ENCODE measurements around the gene MRGPRG. TPM values are rescaled to one million over a fixed set of nuclear protein-coding genes. Genes with fewer than 3 reads are reported as not detected.

The MRGPRG gene
- total and polyA plus RNA-seq, 2 of the 8 experiments (the other 6 are each of a cell fraction or from before 2014, with no cell fraction given): not detected

GRCh38 chr11:3204141-3205015 is 14.2 kb downstream of the MRGPRG start:
- H4K5ac ChIP-seq (ENCODE audit: insufficient read length, low read depth, low read length): no peak overlapping the region
- TF ChIP-seq ATF2 (IDR thresholded peaks at IDR 0.05; ENCODE audit: low read length) (no peak), SUZ12 (IDR thresholded peaks at IDR 0.05; ENCODE audit: low read length) (0 out of 2 replicates have a peak, but pooled peaks have one; percentile 1)
- POLR2A ChIA-PET (ENCODE audit: partially characterized antibody): interaction anchor here (0.6 to 1.1 kb wide), 5 partner anchors 9 to 211 kb away, joined by 3 to 4 read pairs (median 3); no protein-coding TSS in a partner anchor

More at GRCh38 chr11:3204141-3205015, 14.2 kb downstream of the MRGPRG start:
- H3K9me3 ChIP-seq (ENCODE audit: insufficient read depth in 2 of 2, low read depth in 1 of 2, low read length in 1 of 2): no peaks in the 10 kb centered on the region
- no peak overlapping the region for H2BK120ac ChIP-seq (replicated peaks; ENCODE audit: low read depth, low read length)
- CTCF ChIA-PET (ENCODE audit: partially characterized antibody): interaction anchor here (0.9 to 12.0 kb wide), 17 partner anchors 7 to 274 kb away, joined by 3 to 99 read pairs (median 5); no protein-coding TSS in a partner anchor
- H3K4me2 ChIP-seq (ENCODE audit: insufficient read depth in 1 of 2, low read depth in 2 of 2, low read length in 2 of 2): peak overlapping the region in 1 of 2 experiments; percentile 67; a peak in 1 of 4 replicates
- no peaks in the 10 kb centered on the region for H3K79me2 ChIP-seq (ENCODE audit: control insufficient read depth in 1 of 2, insufficient read depth in 2 of 2, low read length in 2 of 2)
- no peak overlapping the region for H3K27ac ChIP-seq (ENCODE audit: low read depth, low read length)
- H3K36me3 ChIP-seq (ENCODE audit: control insufficient read depth in 2 of 4, insufficient read depth in 4 of 4, low read length in 3 of 4): no peaks in the 10 kb centered on the region
- WGBS, 2 experiments (ENCODE audit: extremely low coverage in 1 of 2, insufficient coverage in 1 of 2, insufficient read length in 1 of 2, insufficient replicate concordance in 2 of 2, low coverage in 1 of 2, low lambda C conversion rate in 2 of 2, missing lambda C conversion rate in 1 of 2): 85% methylated on average over 16 of the region's 24 CpGs; no CpG with 5 or more reads in 1 of the 2 experiments
- H3K56ac ChIP-seq (replicated peaks; ENCODE audit: insufficient read length, low read depth, low read length): no peak overlapping the region
- peaks cover 19% of the 10 kb centered on the region for H3K23me2 ChIP-seq (ENCODE audit: low read depth, low read length)
- H3K18ac ChIP-seq (ENCODE audit: extremely low read depth, low read length): no peak overlapping the region
- no peaks in the 10 kb centered on the region for H3K79me1 ChIP-seq (ENCODE audit: low read depth, low read length)
- no peak overlapping the region for H3K9ac ChIP-seq (replicated peaks in 1 of 4; ENCODE audit: extremely low read depth in 1 of 4, low read depth in 3 of 4, low read length in 3 of 4)
- 0 out of 2 replicates have a peak overlapping the region, but pooled peaks have one; percentile 17 for H2BK12ac ChIP-seq (ENCODE audit: low read depth, low read length)
- peak overlapping the region; percentile 39; the same call in 1 of the 2 replicates for H2AK5ac ChIP-seq (ENCODE audit: low read depth, low read length)
- peaks cover 10 to 42% (median 32%) of the 10 kb centered on the region in 4 experiments for H3K27me3 ChIP-seq (replicated peaks in 1 of 4; ENCODE audit: control insufficient read depth in 3 of 4, extremely low read depth in 1 of 4, insufficient read depth in 3 of 4, low read length in 3 of 4)
- peaks cover 0 to 4% (median under 1%) of the 10 kb centered on the region in 4 experiments; a peak in 6 of 7 replicates for H3K4me1 ChIP-seq (replicated peaks in 1 of 4; ENCODE audit: control insufficient read depth in 3 of 4, insufficient read depth in 4 of 4, low read length in 3 of 4)
- no peak overlapping the region for H3K23ac ChIP-seq (ENCODE audit: insufficient read length)
- no peak overlapping the region for H3K4ac ChIP-seq (replicated peaks; ENCODE audit: insufficient read length, low read depth, low read length)
- no peak overlapping the region for H4K8ac ChIP-seq (ENCODE audit: extremely low read depth, insufficient read depth, low read length)
- FAIRE-seq: no peak
- no peak overlapping the region for H2AFZ ChIP-seq (ENCODE audit: low read length)
- no peak overlapping the region for H2BK20ac ChIP-seq (ENCODE audit: low read length)
- H2BK15ac ChIP-seq (ENCODE audit: low read length): peak overlapping the region; percentile 61; the same call in 1 of the 2 replicates
- H4K20me1 ChIP-seq (replicated peaks in 1 of 2; ENCODE audit: control insufficient read depth in 1 of 2, insufficient read depth in 2 of 2, low read length in 2 of 2): peaks cover 0 to 10% of the 10 kb centered on the region in 2 experiments
- peak overlapping the region in 1 of 4 experiments; percentile 60; a peak in 2 of 8 replicates for H3K4me3 ChIP-seq (ENCODE audit: extremely low read depth in 1 of 4, insufficient read depth in 2 of 4, low read depth in 3 of 4, low read length in 4 of 4)
- no peak overlapping the region for H2BK5ac ChIP-seq (ENCODE audit: low read depth, low read length)
- no peak overlapping the region for H3K14ac ChIP-seq (ENCODE audit: insufficient read length)
- no peak for DNase-seq (ENCODE audit: low read depth in 1 of 2, low spot score in 2 of 2)
- no peak overlapping the region for H4K91ac ChIP-seq (replicated peaks; ENCODE audit: insufficient read length, low read length)
